MM.1S (cell line): ENCODE measurements around the gene ELP4.

ENCODE experiments used
- DNase-seq: peaks from one replicate; pipeline ENCODE4 v3.0.0-alpha.2; 2015
- H2AFZ ChIP-seq: fragments of 300-600 bp; sonication (generic); 2 replicates; pipeline ENCODE4 v1.6.0; 2016; ENCODE audit warnings: antibody characterized with exemption, low read length
- H3F3A ChIP-seq: fragments of 300-600 bp; sonication (generic); 2 replicates; pipeline ENCODE4 v1.6.1; 2016; ENCODE audit warnings: mild to moderate bottlenecking, antibody characterized with exemption, low read length, moderate library complexity, mixed read lengths; ENCODE audit not compliant: insufficient read depth
- H3K27ac ChIP-seq: fragments of 300-600 bp; sonication (generic); 2 replicates; pipeline ENCODE4 v1.5.1; 2016; ENCODE audit warnings: mild to moderate bottlenecking, low read length
- H3K27me3 ChIP-seq: fragments of 300-600 bp; sonication (generic); replicated peaks from 2 replicates; pipeline ENCODE4 v1.6.0; 2016; ENCODE audit warnings: low read length; ENCODE audit not compliant: insufficient read depth
- H3K36me3 ChIP-seq: fragments of 300-600 bp; sonication (generic); replicated peaks from 2 replicates; pipeline ENCODE4 v1.6.1; 2016; ENCODE audit warnings: mild to moderate bottlenecking, low read length, mixed read lengths; ENCODE audit not compliant: insufficient read depth
- H3K4me1 ChIP-seq: fragments of 300-600 bp; sonication (generic); 2 replicates; pipeline ENCODE4 v1.6.1; 2016; ENCODE audit warnings: low read length, mixed read lengths
- H3K4me2 ChIP-seq: fragments of 300-600 bp; sonication (generic); 2 replicates; pipeline ENCODE4 v1.6.0; 2016; ENCODE audit warnings: low read depth, low read length
- H3K4me3 ChIP-seq: fragments of 300-600 bp; sonication (generic); 2 replicates; pipeline ENCODE4 v1.5.1; 2016; ENCODE audit warnings: low read length, mixed read lengths
- H3K79me2 ChIP-seq: fragments of 300-600 bp; sonication (generic); 2 replicates; pipeline ENCODE4 v1.6.1; 2016; ENCODE audit warnings: mixed run types, low read length, mixed read lengths
- H3K9ac ChIP-seq: fragments of 300-600 bp; sonication (generic); 2 replicates; pipeline ENCODE4 v1.6.1; 2016; ENCODE audit warnings: low read length, mixed read lengths
- H3K9me2 ChIP-seq: fragments of 300-600 bp; sonication (generic); replicated peaks from 2 replicates; pipeline ENCODE4 v1.6.1; 2016; ENCODE audit warnings: mild to moderate bottlenecking, low read length, mixed read lengths; ENCODE audit not compliant: insufficient read depth
- H3K9me3 ChIP-seq: fragments of 300-600 bp; sonication (generic); replicated peaks from 2 replicates; pipeline ENCODE4 v1.6.1; 2016; ENCODE audit warnings: mild to moderate bottlenecking, low read length, mixed read lengths; ENCODE audit not compliant: insufficient read depth
- H4K20me1 ChIP-seq: fragments of 300-600 bp; sonication (generic); 2 replicates; pipeline ENCODE4 v1.6.1; 2016; ENCODE audit warnings: mild to moderate bottlenecking, low read length, moderate library complexity, mixed read lengths; ENCODE audit not compliant: insufficient read depth
- EZH2 ChIP-seq: fragments of 300-600 bp; sonication (generic); optimal IDR thresholded peaks from 2 replicates; pipeline ENCODE3; 2017; ENCODE audit warnings: low read depth, mild to moderate bottlenecking, antibody characterized with exemption, low read length, mixed read lengths
- EZH2phosphoT487 ChIP-seq: fragments of 300-600 bp; sonication (generic); IDR thresholded peaks from 2 replicates; pipeline ENCODE4 v1.6.1; 2018; ENCODE audit warnings: antibody characterized with exemption, low read length
- TF ChIP-seq, protein P1 (sequence below): fragments of 300-600 bp; sonication (generic); IDR thresholded peaks from 2 replicates; pipeline ENCODE4 v1.5.1; 2016; ENCODE audit warnings: antibody characterized with exemption, low read length, mixed read lengths

Gene ELP4

DNA sequence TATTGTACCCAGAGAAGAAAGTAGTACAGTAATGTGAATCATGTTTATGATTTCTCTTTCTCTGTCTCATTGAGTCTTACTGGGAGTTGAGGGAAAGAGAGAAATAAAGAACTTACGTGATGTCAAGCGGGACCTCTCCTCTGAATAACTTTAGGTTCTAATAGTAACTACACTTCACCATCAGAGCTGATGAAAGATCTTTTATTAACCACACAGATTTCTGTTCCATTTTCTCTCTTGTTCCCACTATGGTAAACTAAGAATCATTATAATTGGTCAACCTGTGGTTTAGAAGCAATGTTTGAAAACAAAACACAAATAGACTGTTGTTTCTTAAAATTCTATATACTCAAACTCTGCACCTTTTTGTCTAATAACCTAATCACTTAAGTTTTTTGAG lies 142.3 kb downstream of the ELP4 start:
- H3K27me3 ChIP-seq = no peaks in the 10 kb centered on the region
- no peak overlapping the region for H3K9ac ChIP-seq
- H3K9me2 ChIP-seq = no peaks in the 10 kb centered on the region
- no peaks in the 10 kb centered on the region for H3K79me2 ChIP-seq
- no peaks in the 10 kb centered on the region for H4K20me1 ChIP-seq
- no peaks in the 10 kb centered on the region for H3K4me1 ChIP-seq
- H2AFZ ChIP-seq = no peak overlapping the region
- no peak overlapping the region for H3K4me3 ChIP-seq
- no peak for DNase-seq
- no peak overlapping the region for H3K27ac ChIP-seq
- no peaks in the 10 kb centered on the region for H3K9me3 ChIP-seq
- no peaks in the 10 kb centered on the region for H3F3A ChIP-seq
- no peaks in the 10 kb centered on the region for H3K36me3 ChIP-seq
- TF ChIP-seq, protein P1, sequence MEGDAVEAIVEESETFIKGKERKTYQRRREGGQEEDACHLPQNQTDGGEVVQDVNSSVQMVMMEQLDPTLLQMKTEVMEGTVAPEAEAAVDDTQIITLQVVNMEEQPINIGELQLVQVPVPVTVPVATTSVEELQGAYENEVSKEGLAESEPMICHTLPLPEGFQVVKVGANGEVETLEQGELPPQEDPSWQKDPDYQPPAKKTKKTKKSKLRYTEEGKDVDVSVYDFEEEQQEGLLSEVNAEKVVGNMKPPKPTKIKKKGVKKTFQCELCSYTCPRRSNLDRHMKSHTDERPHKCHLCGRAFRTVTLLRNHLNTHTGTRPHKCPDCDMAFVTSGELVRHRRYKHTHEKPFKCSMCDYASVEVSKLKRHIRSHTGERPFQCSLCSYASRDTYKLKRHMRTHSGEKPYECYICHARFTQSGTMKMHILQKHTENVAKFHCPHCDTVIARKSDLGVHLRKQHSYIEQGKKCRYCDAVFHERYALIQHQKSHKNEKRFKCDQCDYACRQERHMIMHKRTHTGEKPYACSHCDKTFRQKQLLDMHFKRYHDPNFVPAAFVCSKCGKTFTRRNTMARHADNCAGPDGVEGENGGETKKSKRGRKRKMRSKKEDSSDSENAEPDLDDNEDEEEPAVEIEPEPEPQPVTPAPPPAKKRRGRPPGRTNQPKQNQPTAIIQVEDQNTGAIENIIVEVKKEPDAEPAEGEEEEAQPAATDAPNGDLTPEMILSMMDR = no peak
- TF ChIP-seq EZH2 (no peak), EZH2phosphoT487 (no peak)
- no peak overlapping the region for H3K4me2 ChIP-seq

- Histone ChIP-seq H3K9ac (no peak overlapping the region), H3K4me3 (no peak overlapping the region)
Measured at GRCh38 chr11:31652528-31652927, 143.0 kb downstream of the ELP4 start.

DNA sequence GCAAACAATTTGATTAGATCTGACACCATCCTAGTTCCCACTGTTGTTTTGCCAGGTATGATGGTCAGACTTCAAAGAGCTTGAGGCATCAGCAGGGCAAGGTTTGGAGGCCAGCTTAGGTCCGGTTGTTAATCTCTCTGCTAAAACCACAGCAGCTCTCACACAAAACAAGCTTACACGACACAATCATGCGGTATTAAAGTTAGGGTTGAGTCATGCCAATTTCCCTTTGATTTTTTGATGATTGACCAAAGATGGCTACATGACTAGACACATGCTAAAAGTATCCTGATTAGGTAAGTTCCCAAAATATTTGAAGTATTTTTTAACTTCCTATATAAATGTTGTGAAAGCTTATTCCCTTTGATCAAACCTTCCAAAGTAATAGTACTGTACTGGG lies 145.9 kb downstream of the ELP4 start:
- no peak for TF ChIP-seq EZH2
- TF ChIP-seq, protein P1 = no peak
- no peak for TF ChIP-seq EZH2phosphoT487
- no peak for DNase-seq
- H3K4me2 ChIP-seq = no peak overlapping the region

More at GRCh38 chr11:31652528-31652927, 143.0 kb downstream of the ELP4 start:
- Histone ChIP-seq H4K20me1 (no peaks in the 10 kb centered on the region), H3K27ac (no peak overlapping the region), H3K27me3 (no peaks in the 10 kb centered on the region), H3K4me2 (no peak overlapping the region), H3K79me2 (no peaks in the 10 kb centered on the region), H3K9me2 (no peaks in the 10 kb centered on the region), H2AFZ (no peak overlapping the region), H3K4me1 (no peaks in the 10 kb centered on the region), H3K36me3 (no peaks in the 10 kb centered on the region), H3K9me3 (no peaks in the 10 kb centered on the region), H3F3A (no peaks in the 10 kb centered on the region)
- TF ChIP-seq EZH2phosphoT487 (no peak), EZH2 (no peak)
- TF ChIP-seq, protein P1 = no peak
- DNase-seq = peak; percentile 32

More for the DNA sequence above, 145.9 kb downstream of the ELP4 start:
- Histone ChIP-seq H3K9me2 (no peaks in the 10 kb centered on the region), H3F3A (no peaks in the 10 kb centered on the region), H3K27me3 (no peaks in the 10 kb centered on the region), H4K20me1 (no peaks in the 10 kb centered on the region), H3K36me3 (no peaks in the 10 kb centered on the region), H3K79me2 (no peaks in the 10 kb centered on the region), H3K9me3 (no peaks in the 10 kb centered on the region), H3K4me1 (no peaks in the 10 kb centered on the region), H2AFZ (no peak overlapping the region), H3K27ac (no peak overlapping the region), H3K9ac (no peak overlapping the region), H3K4me3 (no peak overlapping the region)
